Measurements from ENCODE around the gene BEND3.

Gene BEND3

GRCh38 chr6:107125771-107126170 lies 10.5 kb upstream of the BEND3 start:
- no peak overlapping the region for H2BK15ac ChIP-seq (ENCODE audit: low read depth, poor library complexity, severe bottlenecking)
- no peak overlapping the region for H3K9ac ChIP-seq (ENCODE audit: low read length)
- H3K36me3 ChIP-seq (ENCODE audit: control insufficient read depth in 1 of 2, insufficient read depth in 2 of 2, low read depth in 1 of 2, low read length in 2 of 2), result no peaks in the 10 kb centered on the region
- no peak for DNase-seq
- no peak overlapping the region for H3K14ac ChIP-seq (ENCODE audit: low read length in 2 of 2)
- H4K91ac ChIP-seq (ENCODE audit: low read length), result no peak overlapping the region
- H4K8ac ChIP-seq (ENCODE audit: low read length), result no peak overlapping the region
- 93% methylated on average over 4 of the region's 5 CpGs for WGBS
- H2BK120ac ChIP-seq (ENCODE audit: low read depth, low read length), result no peak overlapping the region
- no peak overlapping the region for H3K27ac ChIP-seq (ENCODE audit: low read length, poor library complexity, severe bottlenecking)
- no peak overlapping the region for H2AK5ac ChIP-seq (ENCODE audit: low read length, severe bottlenecking)
- no peaks in the 10 kb centered on the region for H3K4me1 ChIP-seq (ENCODE audit: control insufficient read depth, insufficient read depth, low read depth, low read length)
- no peak overlapping the region for H3K23ac ChIP-seq (ENCODE audit: low read length in 2 of 2)
- no peak overlapping the region for H2BK12ac ChIP-seq (ENCODE audit: low read length in 2 of 2)
- H3K4ac ChIP-seq (ENCODE audit: low read depth in 1 of 2, low read length in 2 of 2), result no peak overlapping the region
- H3K4me2 ChIP-seq (ENCODE audit: low read length, poor library complexity, severe bottlenecking), result no peak overlapping the region
- no peak overlapping the region for H3K18ac ChIP-seq (ENCODE audit: low read depth in 1 of 2, low read length in 2 of 2)
- H3K9me3 ChIP-seq (ENCODE audit: control insufficient read depth, low read length), result no peaks in the 10 kb centered on the region
- H2BK5ac ChIP-seq (ENCODE audit: low read depth, low read length, poor library complexity, severe bottlenecking), result no peak overlapping the region
- H3K4me3 ChIP-seq (ENCODE audit: insufficient read depth in 1 of 2, low read depth in 1 of 2, low read length in 2 of 2), result no peak overlapping the region
- H3K27me3 ChIP-seq (ENCODE audit: control insufficient read depth in 1 of 2, insufficient read depth in 1 of 2, low read length in 2 of 2), result peaks cover 0 to 4% of the 10 kb centered on the region in 2 experiments
- no peak overlapping the region for H2AFZ ChIP-seq (ENCODE audit: low read depth, low read length)
- no peaks in the 10 kb centered on the region for H3K79me1 ChIP-seq (replicated peaks; ENCODE audit: low read length, poor library complexity, severe bottlenecking)

- no peak overlapping the region for H4K8ac ChIP-seq (ENCODE audit: low read length)
- no peak for DNase-seq
- H2AK5ac ChIP-seq (ENCODE audit: low read length, severe bottlenecking), result no peak overlapping the region
- no peak overlapping the region for H3K18ac ChIP-seq (ENCODE audit: low read depth in 1 of 2, low read length in 2 of 2)
- H2BK120ac ChIP-seq (ENCODE audit: low read depth, low read length), result no peak overlapping the region
- no peak overlapping the region for H3K4me2 ChIP-seq (ENCODE audit: low read length, poor library complexity, severe bottlenecking)
- no peak overlapping the region for H2AFZ ChIP-seq (ENCODE audit: low read depth, low read length)
- H3K14ac ChIP-seq (ENCODE audit: low read length in 2 of 2), result no peak overlapping the region
- no peak overlapping the region for H2BK5ac ChIP-seq (ENCODE audit: low read depth, low read length, poor library complexity, severe bottlenecking)
- H4K91ac ChIP-seq (ENCODE audit: low read length), result no peak overlapping the region
- 39% methylated on average over 4 of the region's 4 CpGs for WGBS
- no peak overlapping the region for H2BK15ac ChIP-seq (ENCODE audit: low read depth, poor library complexity, severe bottlenecking)
- no peak overlapping the region for H2BK12ac ChIP-seq (ENCODE audit: low read length in 2 of 2)
- no peaks in the 10 kb centered on the region for H3K36me3 ChIP-seq (ENCODE audit: control insufficient read depth in 1 of 2, insufficient read depth in 2 of 2, low read depth in 1 of 2, low read length in 2 of 2)
- no peaks in the 10 kb centered on the region for H3K4me1 ChIP-seq (ENCODE audit: control insufficient read depth, insufficient read depth, low read depth, low read length)
- H3K27me3 ChIP-seq (ENCODE audit: control insufficient read depth in 1 of 2, insufficient read depth in 1 of 2, low read length in 2 of 2), result peaks cover 0 to 4% of the 10 kb centered on the region in 2 experiments
- no peak overlapping the region for H3K4ac ChIP-seq (ENCODE audit: low read depth in 1 of 2, low read length in 2 of 2)
- H3K23ac ChIP-seq (ENCODE audit: low read length in 2 of 2), result no peak overlapping the region
- H3K79me1 ChIP-seq (replicated peaks; ENCODE audit: low read length, poor library complexity, severe bottlenecking), result no peaks in the 10 kb centered on the region
- H3K9ac ChIP-seq (ENCODE audit: low read length), result no peak overlapping the region
- no peaks in the 10 kb centered on the region for H3K9me3 ChIP-seq (ENCODE audit: control insufficient read depth, low read length)
- no peak overlapping the region for H3K27ac ChIP-seq (ENCODE audit: low read length, poor library complexity, severe bottlenecking)
- no peak overlapping the region for H3K4me3 ChIP-seq (ENCODE audit: insufficient read depth in 1 of 2, low read depth in 1 of 2, low read length in 2 of 2)
Observed at GRCh38 chr6:107124934-107125348, 9.6 kb upstream of the BEND3 start.

- H3K36me3 ChIP-seq (ENCODE audit: control insufficient read depth in 1 of 2, insufficient read depth in 2 of 2, low read depth in 1 of 2, low read length in 2 of 2), result no peaks in the 10 kb centered on the region
- H3K23ac ChIP-seq (ENCODE audit: low read length in 2 of 2), result no peak overlapping the region
- H3K9me3 ChIP-seq (ENCODE audit: control insufficient read depth, low read length), result no peaks in the 10 kb centered on the region
- H3K4me1 ChIP-seq (ENCODE audit: control insufficient read depth, insufficient read depth, low read depth, low read length), result no peaks in the 10 kb centered on the region
- H3K4ac ChIP-seq (ENCODE audit: low read depth in 1 of 2, low read length in 2 of 2), result no peak overlapping the region
- no peaks in the 10 kb centered on the region for H3K79me1 ChIP-seq (replicated peaks; ENCODE audit: low read length, poor library complexity, severe bottlenecking)
- H3K9ac ChIP-seq (ENCODE audit: low read length), result no peak overlapping the region
- no CpG with 5 or more reads among the region's 6 CpGs for WGBS
- H4K8ac ChIP-seq (ENCODE audit: low read length), result no peak overlapping the region
- H3K27ac ChIP-seq (ENCODE audit: low read length, poor library complexity, severe bottlenecking), result no peak overlapping the region
- peaks cover 0 to 4% of the 10 kb centered on the region in 2 experiments for H3K27me3 ChIP-seq (ENCODE audit: control insufficient read depth in 1 of 2, insufficient read depth in 1 of 2, low read length in 2 of 2)
- no peak overlapping the region for H2BK5ac ChIP-seq (ENCODE audit: low read depth, low read length, poor library complexity, severe bottlenecking)
- H3K4me3 ChIP-seq (ENCODE audit: insufficient read depth in 1 of 2, low read depth in 1 of 2, low read length in 2 of 2), result no peak overlapping the region
- H3K18ac ChIP-seq (ENCODE audit: low read depth in 1 of 2, low read length in 2 of 2), result no peak overlapping the region
- H3K4me2 ChIP-seq (ENCODE audit: low read length, poor library complexity, severe bottlenecking), result no peak overlapping the region
- no peak for DNase-seq
- H2AK5ac ChIP-seq (ENCODE audit: low read length, severe bottlenecking), result no peak overlapping the region
- H3K14ac ChIP-seq (ENCODE audit: low read length in 2 of 2), result no peak overlapping the region
- H2BK12ac ChIP-seq (ENCODE audit: low read length in 2 of 2), result no peak overlapping the region
- H2BK120ac ChIP-seq (ENCODE audit: low read depth, low read length), result no peak overlapping the region
- no peak overlapping the region for H4K91ac ChIP-seq (ENCODE audit: low read length)
- no peak overlapping the region for H2BK15ac ChIP-seq (ENCODE audit: low read depth, poor library complexity, severe bottlenecking)
- no peak overlapping the region for H2AFZ ChIP-seq (ENCODE audit: low read depth, low read length)
Observed at GRCh38 chr6:107123501-107123900, 8.2 kb upstream of the BEND3 start.

GRCh38 chr6:107122748-107123147 lies 7.4 kb upstream of the BEND3 start:
- no peaks in the 10 kb centered on the region for H3K9me3 ChIP-seq (ENCODE audit: control insufficient read depth, low read length)
- no peak overlapping the region for H3K27ac ChIP-seq (ENCODE audit: low read length, poor library complexity, severe bottlenecking)
- no peak overlapping the region for H2BK12ac ChIP-seq (ENCODE audit: low read length in 2 of 2)
- no peaks in the 10 kb centered on the region for H3K36me3 ChIP-seq (ENCODE audit: control insufficient read depth in 1 of 2, insufficient read depth in 2 of 2, low read depth in 1 of 2, low read length in 2 of 2)
- H2AFZ ChIP-seq (ENCODE audit: low read depth, low read length), result no peak overlapping the region
- H3K4me3 ChIP-seq (ENCODE audit: insufficient read depth in 1 of 2, low read depth in 1 of 2, low read length in 2 of 2), result no peak overlapping the region
- no peak overlapping the region for H2BK5ac ChIP-seq (ENCODE audit: low read depth, low read length, poor library complexity, severe bottlenecking)
- no peak overlapping the region for H3K23ac ChIP-seq (ENCODE audit: low read length in 2 of 2)
- H4K91ac ChIP-seq (ENCODE audit: low read length), result no peak overlapping the region
- H3K27me3 ChIP-seq (ENCODE audit: control insufficient read depth in 1 of 2, insufficient read depth in 1 of 2, low read length in 2 of 2), result peaks cover 0 to 9% of the 10 kb centered on the region in 2 experiments
- H2BK15ac ChIP-seq (ENCODE audit: low read depth, poor library complexity, severe bottlenecking), result no peak overlapping the region
- H3K4ac ChIP-seq (ENCODE audit: low read depth in 1 of 2, low read length in 2 of 2), result no peak overlapping the region
- WGBS, result 97% methylated on average over 4 of the region's 4 CpGs
- H2AK5ac ChIP-seq (ENCODE audit: low read length, severe bottlenecking), result no peak overlapping the region
- peak overlapping the region in 1 of 2 experiments; percentile 41 for H3K14ac ChIP-seq (ENCODE audit: low read length in 2 of 2)
- H3K79me1 ChIP-seq (replicated peaks; ENCODE audit: low read length, poor library complexity, severe bottlenecking), result no peaks in the 10 kb centered on the region
- H3K18ac ChIP-seq (ENCODE audit: low read depth in 1 of 2, low read length in 2 of 2), result no peak overlapping the region
- H4K8ac ChIP-seq (ENCODE audit: low read length), result no peak overlapping the region
- no peak overlapping the region for H3K9ac ChIP-seq (ENCODE audit: low read length)
- no peak for DNase-seq
- no peak overlapping the region for H3K4me2 ChIP-seq (ENCODE audit: low read length, poor library complexity, severe bottlenecking)
- no peaks in the 10 kb centered on the region for H3K4me1 ChIP-seq (ENCODE audit: control insufficient read depth, insufficient read depth, low read depth, low read length)
- no peak overlapping the region for H2BK120ac ChIP-seq (ENCODE audit: low read depth, low read length)
